Islet of Langerhans (tissue), 1 donor: ENCODE data around the gene FRMD4A.
"Not testable (repeated sequence)": the region's sequence is repeated elsewhere in the genome, so short reads cannot be mapped to it uniquely, and the experiment has no call there.

Experiments used
- FAIRE-seq: peaks from one replicate; lab custom pipeline; 2011; peaks lifted over from hg19 to GRCh38; lab: Jason Lieb, UNC

FRMD4A gene

GRCh38 chr10:13877154-13877909 lies 453.4 kb downstream of the FRMD4A start:
- no peak for FAIRE-seq

- FAIRE-seq, result no peak
These were observed 457.5 kb downstream of the FRMD4A start for GRCh38 chr10:13873196-13873595.

- no peak for FAIRE-seq
These were observed 458.3 kb downstream of the FRMD4A start for GRCh38 chr10:13872411-13872810.

GRCh38 chr10:13871776-13872175 lies 458.9 kb downstream of the FRMD4A start:
- no peak for FAIRE-seq

GRCh38 chr10:13871011-13871410 lies 459.7 kb downstream of the FRMD4A start:
- no peak for FAIRE-seq

GRCh38 chr10:13869295-13869664 lies 461.4 kb downstream of the FRMD4A start:
- FAIRE-seq, result no peak

- no peak for FAIRE-seq
These were observed 462.0 kb downstream of the FRMD4A start for GRCh38 chr10:13868528-13869294.

GRCh38 chr10:13867822-13868221 lies 462.9 kb downstream of the FRMD4A start:
- no peak for FAIRE-seq

- FAIRE-seq, result no peak
These were observed 464.8 kb downstream of the FRMD4A start for GRCh38 chr10:13865758-13866491.

GRCh38 chr10:13865220-13865619 lies 465.5 kb downstream of the FRMD4A start:
- FAIRE-seq, result not testable (repeated sequence)

GRCh38 chr10:13862546-13863233 lies 468.0 kb downstream of the FRMD4A start:
- no peak for FAIRE-seq

GRCh38 chr10:13860886-13861285 lies 469.8 kb downstream of the FRMD4A start:
- FAIRE-seq, result no peak

- FAIRE-seq, result no peak
These were observed 470.6 kb downstream of the FRMD4A start for GRCh38 chr10:13859979-13860654.

- FAIRE-seq, result no peak
These were observed 472.0 kb downstream of the FRMD4A start for GRCh38 chr10:13858709-13859108.

- no peak for FAIRE-seq
These were observed 473.3 kb downstream of the FRMD4A start for GRCh38 chr10:13857451-13857850.

- FAIRE-seq, result no peak
These were observed 476.9 kb downstream of the FRMD4A start for GRCh38 chr10:13853854-13854253.

- FAIRE-seq, result no peak
These were observed 477.9 kb downstream of the FRMD4A start for GRCh38 chr10:13852872-13853271.

GRCh38 chr10:13851906-13852305 lies 478.8 kb downstream of the FRMD4A start:
- FAIRE-seq, result no peak

GRCh38 chr10:13848520-13849445 lies 481.9 kb downstream of the FRMD4A start:
- no peak for FAIRE-seq

GRCh38 chr10:13847201-13847631 lies 483.5 kb downstream of the FRMD4A start:
- no peak for FAIRE-seq

GRCh38 chr10:13845897-13846296 lies 484.8 kb downstream of the FRMD4A start:
- no peak for FAIRE-seq
